ENCODE data around the gene TXNIP. TPM values are rescaled to one million over a fixed set of nuclear protein-coding genes. Genes with fewer than 3 reads are reported as not detected.

Gene TXNIP
- total and polyA plus RNA-seq, 8 donors = 280 to 539 (median 379) TPM

GRCh38 chr1:145956781-145957442 is 39.5 kb downstream of the TXNIP start:
- Histone ChIP-seq H3K4me1 (peaks cover 26 to 74% of the 10 kb centered on the region in 2 donors), H3K27me3 (peaks cover 0 to 20% of the 10 kb centered on the region in 2 donors), H3K9me3 (no peaks in the 10 kb centered on the region), H3K36me3 (no peaks in the 10 kb centered on the region), H3K27ac (peak overlapping the region; percentile 93 to 98), H3K4me3 (peak overlapping the region; percentile 72 to 80)
- no peak for TF ChIP-seq CTCF (IDR thresholded peaks at IDR 0.05)
- intact Hi-C loops (cut with DNase I) = no loop called here
- DNase-seq = peak in 1 of 4 donors; percentile 78
- ATAC-seq = no peak

GRCh38 chr1:145956361-145956760 is 40.0 kb downstream of the TXNIP start:
- Histone ChIP-seq H3K9me3 (no peaks in the 10 kb centered on the region), H3K36me3 (no peaks in the 10 kb centered on the region), H3K4me1 (peaks cover 21 to 69% of the 10 kb centered on the region in 2 donors), H3K4me3 (peak overlapping the region; percentile 72 to 80), H3K27me3 (peaks cover 0 to 14% of the 10 kb centered on the region in 2 donors), H3K27ac (peak overlapping the region; percentile 93 to 98)
- ATAC-seq (no peak), DNase-seq (no peak)
- no peak for TF ChIP-seq CTCF (IDR thresholded peaks at IDR 0.05)
- intact Hi-C loops (cut with DNase I) = no loop called here

- H3K27me3 ChIP-seq = peaks cover 0 to 5% of the 10 kb centered on the region in 2 donors
- peak overlapping the region in 1 of 2 donors; percentile 35 for H3K27ac ChIP-seq
- DNase-seq = no peak
- intact Hi-C loops (cut with DNase I) = no loop called here
- no peak for ATAC-seq
- H3K4me1 ChIP-seq = peaks cover 19 to 60% of the 10 kb centered on the region in 2 donors
- H3K9me3 ChIP-seq = no peaks in the 10 kb centered on the region
- no peaks in the 10 kb centered on the region for H3K36me3 ChIP-seq
- TF ChIP-seq CTCF (IDR thresholded peaks at IDR 0.05) = no peak
- H3K4me3 ChIP-seq = no peak overlapping the region
Observed at GRCh38 chr1:145955436-145955835, 40.9 kb downstream of the TXNIP start.

- no peak overlapping the region for H3K27ac ChIP-seq
- no peaks in the 10 kb centered on the region for H3K9me3 ChIP-seq
- H3K4me3 ChIP-seq = no peak overlapping the region
- H3K36me3 ChIP-seq = no peaks in the 10 kb centered on the region
- no peak for TF ChIP-seq CTCF (IDR thresholded peaks at IDR 0.05)
- DNase-seq (no peak), ATAC-seq (no peak)
- intact Hi-C loops (cut with DNase I) = no loop called here
- peaks cover 15 to 51% of the 10 kb centered on the region in 2 donors for H3K4me1 ChIP-seq
- H3K27me3 ChIP-seq = no peaks in the 10 kb centered on the region
Observed at GRCh38 chr1:145953861-145954260, 42.5 kb downstream of the TXNIP start.

- intact Hi-C loops (cut with DNase I) = no loop called here
- no peaks in the 10 kb centered on the region for H3K27me3 ChIP-seq
- no peak for TF ChIP-seq CTCF (IDR thresholded peaks at IDR 0.05)
- H3K4me1 ChIP-seq = peaks cover 11 to 44% of the 10 kb centered on the region in 2 donors
- H3K27ac ChIP-seq = no peak overlapping the region
- no peak for DNase-seq
- no peak for ATAC-seq
- no peaks in the 10 kb centered on the region for H3K36me3 ChIP-seq
- H3K4me3 ChIP-seq = no peak overlapping the region
- H3K9me3 ChIP-seq = no peaks in the 10 kb centered on the region
Observed at GRCh38 chr1:145952903-145953302, 43.5 kb downstream of the TXNIP start.
